ENCODE data around the gene VPS37B.

- TF ChIP-seq CSDC2 (CRISPR knock-in tag; IDR thresholded peaks at IDR 0.05): no peak
- no peak for TF ChIP-seq PPARA (CRISPR knock-in tag; IDR thresholded peaks at IDR 0.05; ENCODE audit: borderline replicate concordance)
- TF ChIP-seq, protein P1, sequence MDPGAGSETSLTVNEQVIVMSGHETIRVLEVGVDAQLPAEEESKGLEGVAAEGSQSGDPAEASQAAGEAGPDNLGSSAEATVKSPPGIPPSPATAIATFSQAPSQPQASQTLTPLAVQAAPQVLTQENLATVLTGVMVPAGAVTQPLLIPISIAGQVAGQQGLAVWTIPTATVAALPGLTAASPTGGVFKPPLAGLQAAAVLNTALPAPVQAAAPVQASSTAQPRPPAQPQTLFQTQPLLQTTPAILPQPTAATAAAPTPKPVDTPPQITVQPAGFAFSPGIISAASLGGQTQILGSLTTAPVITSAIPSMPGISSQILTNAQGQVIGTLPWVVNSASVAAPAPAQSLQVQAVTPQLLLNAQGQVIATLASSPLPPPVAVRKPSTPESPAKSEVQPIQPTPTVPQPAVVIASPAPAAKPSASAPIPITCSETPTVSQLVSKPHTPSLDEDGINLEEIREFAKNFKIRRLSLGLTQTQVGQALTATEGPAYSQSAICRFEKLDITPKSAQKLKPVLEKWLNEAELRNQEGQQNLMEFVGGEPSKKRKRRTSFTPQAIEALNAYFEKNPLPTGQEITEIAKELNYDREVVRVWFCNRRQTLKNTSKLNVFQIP (CRISPR knock-in tag; IDR thresholded peaks at IDR 0.05; ENCODE audit: borderline replicate concordance, low read depth): no peak
- no peak for TF ChIP-seq OSR1 (CRISPR knock-in tag; IDR thresholded peaks at IDR 0.05)
- TF ChIP-seq, protein P2, sequence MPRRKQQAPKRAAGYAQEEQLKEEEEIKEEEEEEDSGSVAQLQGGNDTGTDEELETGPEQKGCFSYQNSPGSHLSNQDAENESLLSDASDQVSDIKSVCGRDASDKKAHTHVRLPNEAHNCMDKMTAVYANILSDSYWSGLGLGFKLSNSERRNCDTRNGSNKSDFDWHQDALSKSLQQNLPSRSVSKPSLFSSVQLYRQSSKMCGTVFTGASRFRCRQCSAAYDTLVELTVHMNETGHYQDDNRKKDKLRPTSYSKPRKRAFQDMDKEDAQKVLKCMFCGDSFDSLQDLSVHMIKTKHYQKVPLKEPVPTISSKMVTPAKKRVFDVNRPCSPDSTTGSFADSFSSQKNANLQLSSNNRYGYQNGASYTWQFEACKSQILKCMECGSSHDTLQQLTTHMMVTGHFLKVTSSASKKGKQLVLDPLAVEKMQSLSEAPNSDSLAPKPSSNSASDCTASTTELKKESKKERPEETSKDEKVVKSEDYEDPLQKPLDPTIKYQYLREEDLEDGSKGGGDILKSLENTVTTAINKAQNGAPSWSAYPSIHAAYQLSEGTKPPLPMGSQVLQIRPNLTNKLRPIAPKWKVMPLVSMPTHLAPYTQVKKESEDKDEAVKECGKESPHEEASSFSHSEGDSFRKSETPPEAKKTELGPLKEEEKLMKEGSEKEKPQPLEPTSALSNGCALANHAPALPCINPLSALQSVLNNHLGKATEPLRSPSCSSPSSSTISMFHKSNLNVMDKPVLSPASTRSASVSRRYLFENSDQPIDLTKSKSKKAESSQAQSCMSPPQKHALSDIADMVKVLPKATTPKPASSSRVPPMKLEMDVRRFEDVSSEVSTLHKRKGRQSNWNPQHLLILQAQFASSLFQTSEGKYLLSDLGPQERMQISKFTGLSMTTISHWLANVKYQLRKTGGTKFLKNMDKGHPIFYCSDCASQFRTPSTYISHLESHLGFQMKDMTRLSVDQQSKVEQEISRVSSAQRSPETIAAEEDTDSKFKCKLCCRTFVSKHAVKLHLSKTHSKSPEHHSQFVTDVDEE (CRISPR knock-in tag; IDR thresholded peaks at IDR 0.05): no peak
- TF ChIP-seq, protein P3, sequence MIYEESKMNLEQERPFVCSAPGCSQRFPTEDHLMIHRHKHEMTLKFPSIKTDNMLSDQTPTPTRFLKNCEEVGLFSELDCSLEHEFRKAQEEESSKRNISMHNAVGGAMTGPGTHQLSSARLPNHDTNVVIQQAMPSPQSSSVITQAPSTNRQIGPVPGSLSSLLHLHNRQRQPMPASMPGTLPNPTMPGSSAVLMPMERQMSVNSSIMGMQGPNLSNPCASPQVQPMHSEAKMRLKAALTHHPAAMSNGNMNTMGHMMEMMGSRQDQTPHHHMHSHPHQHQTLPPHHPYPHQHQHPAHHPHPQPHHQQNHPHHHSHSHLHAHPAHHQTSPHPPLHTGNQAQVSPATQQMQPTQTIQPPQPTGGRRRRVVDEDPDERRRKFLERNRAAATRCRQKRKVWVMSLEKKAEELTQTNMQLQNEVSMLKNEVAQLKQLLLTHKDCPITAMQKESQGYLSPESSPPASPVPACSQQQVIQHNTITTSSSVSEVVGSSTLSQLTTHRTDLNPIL (CRISPR knock-in tag; IDR thresholded peaks at IDR 0.05; ENCODE audit: low read depth): no peak
Observed at GRCh38 chr12:122943196-122943595, 47.3 kb upstream of the VPS37B start.

Measured in SK-N-SH treated with all-trans-retinoic acid at 6 μM for 48 hours (cell line).